ENCODE data around the gene WDR31.

The WDR31 gene

GRCh38 chr9:113355040-113355596 lies 15.0 kb upstream of the WDR31 start:
- TF ChIP-seq CTCF (IDR thresholded peaks at IDR 0.05; ENCODE audit: low read depth, low read length, missing control alignments), result peak; percentile 30
- in situ Hi-C loops (cut with HindIII; ENCODE audit: low sequenced_read_pairs), result no loop called here
- no peak overlapping the region for H3K4me3 ChIP-seq (ENCODE audit: low read depth, low read length)
- DNase-seq (ENCODE audit: low read depth), result no peak

- no peak for DNase-seq (ENCODE audit: low read depth)
- TF ChIP-seq CTCF (IDR thresholded peaks at IDR 0.05; ENCODE audit: low read depth, low read length, missing control alignments), result no peak
- H3K4me3 ChIP-seq (ENCODE audit: low read depth, low read length), result no peak overlapping the region
- in situ Hi-C loops (cut with HindIII; ENCODE audit: low sequenced_read_pairs), result no loop called here
These were observed 12.3 kb upstream of the WDR31 start for GRCh38 chr9:113352411-113352810.

GRCh38 chr9:113352006-113352405 lies 11.9 kb upstream of the WDR31 start:
- in situ Hi-C loops (cut with HindIII; ENCODE audit: low sequenced_read_pairs), result no loop called here
- DNase-seq (ENCODE audit: low read depth), result no peak
- no peak for TF ChIP-seq CTCF (IDR thresholded peaks at IDR 0.05; ENCODE audit: low read depth, low read length, missing control alignments)
- no peak overlapping the region for H3K4me3 ChIP-seq (ENCODE audit: low read depth, low read length)

GRCh38 chr9:113350937-113351336 lies 10.9 kb upstream of the WDR31 start:
- in situ Hi-C loops (cut with HindIII; ENCODE audit: low sequenced_read_pairs), result no loop called here
- no peak for DNase-seq (ENCODE audit: low read depth)
- H3K4me3 ChIP-seq (ENCODE audit: low read depth, low read length), result no peak overlapping the region
- no peak for TF ChIP-seq CTCF (IDR thresholded peaks at IDR 0.05; ENCODE audit: low read depth, low read length, missing control alignments)

- in situ Hi-C loops (cut with HindIII; ENCODE audit: low sequenced_read_pairs), result no loop called here
- no peak for DNase-seq (ENCODE audit: low read depth)
- no peak overlapping the region for H3K4me3 ChIP-seq (ENCODE audit: low read depth, low read length)
- no peak for TF ChIP-seq CTCF (IDR thresholded peaks at IDR 0.05; ENCODE audit: low read depth, low read length, missing control alignments)
These were observed 10.1 kb upstream of the WDR31 start for GRCh38 chr9:113350107-113350661.

- TF ChIP-seq CTCF (IDR thresholded peaks at IDR 0.05; ENCODE audit: low read depth, low read length, missing control alignments), result no peak
- DNase-seq (ENCODE audit: low read depth), result no peak
- peak within 1 kb of the TSS; percentile 16 for H3K4me3 ChIP-seq (ENCODE audit: low read depth, low read length)
- in situ Hi-C loops (cut with HindIII; ENCODE audit: low sequenced_read_pairs), result no loop called here
These were observed 9.5 kb upstream of the WDR31 start, which contains the start of gene BSPRY for GRCh38 chr9:113349445-113350094. Gene BSPRY, plus strand, starts transcription at chr9:113349541. Its CDS starts 39 bp downstream, at chr9:113349580.

Measured in astrocyte of the cerebellum (primary cell).